PC-3 (cell line): ENCODE measurements around the gene DPH6.
"Not testable (repeated sequence)": the region's sequence is repeated elsewhere in the genome, so short reads cannot be mapped to it uniquely, and the experiment has no call there.

Source experiments
- CTCF ChIP-seq: fragments of 300-600 bp; sonication (generic); conservative IDR thresholded peaks from 2 replicates; pipeline ENCODE4 v1.5.1; 2017; ENCODE audit warnings: antibody characterized with exemption, low read depth, mild to moderate bottlenecking, low read length
- EZH2 ChIP-seq: fragments of 300-600 bp; sonication (generic); IDR thresholded peaks from one replicate; pipeline ENCODE4 v1.6.1; 2017; ENCODE audit warnings: antibody characterized with exemption, mild to moderate bottlenecking, low read length; ENCODE audit not compliant: unreplicated experiment
- EZH2phosphoT487 ChIP-seq: fragments of 300-600 bp; sonication (generic); IDR thresholded peaks from 2 replicates; pipeline ENCODE4 v1.6.1; 2018; ENCODE audit warnings: mild to moderate bottlenecking, antibody characterized with exemption, low read length, borderline replicate concordance

DNA sequence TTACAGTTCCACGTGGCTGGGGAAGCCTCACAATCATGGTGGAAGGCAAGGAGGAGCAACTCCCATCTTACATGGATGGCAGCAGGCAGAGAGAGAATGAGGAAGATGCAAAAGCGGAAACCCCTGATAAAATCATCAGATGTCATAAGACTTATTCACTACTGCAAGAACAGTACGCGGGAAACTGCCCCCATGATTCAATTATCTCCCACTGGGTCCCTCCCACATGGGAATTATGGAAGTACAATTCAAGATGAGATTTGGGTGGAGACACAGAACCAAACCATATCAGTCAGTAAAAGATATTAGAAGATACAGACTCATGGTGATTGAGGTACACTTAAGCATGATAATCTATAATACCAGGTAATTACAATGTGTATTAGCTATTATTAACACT lies 217.1 kb downstream of the DPH6 start:
- TF ChIP-seq CTCF, EZH2, EZH2phosphoT487: not testable (repeated sequence)
